G401 (cell line): ENCODE data around the gene CARM1. TPM values are rescaled to one million over a fixed set of nuclear protein-coding genes. Genes with fewer than 3 reads are reported as not detected.

Source experiments
- DNase-seq: peaks from one replicate; pipeline ENCODE4 v3.0.0-alpha.2; 2015; ENCODE audit warnings: low spot score
- in situ Hi-C: cut with HindIII; loops from 2 replicates; pipeline ENCODE4 v1.10.0; 2016; ENCODE audit warnings: low sequenced_read_pairs, mixed read lengths
- total RNA-seq: library from RNA; depleted of rRNA; stranded (reverse); fragments of >200 nt; shearing (Covaris generic); gene quantifications from 2 replicates; pipeline ENCODE4 v1.2.3, GENCODE V29; 2014; rRNA removed

CARM1 gene
- total RNA-seq, 1 experiment from 2014 or later = 41.8 TPM

DNA sequence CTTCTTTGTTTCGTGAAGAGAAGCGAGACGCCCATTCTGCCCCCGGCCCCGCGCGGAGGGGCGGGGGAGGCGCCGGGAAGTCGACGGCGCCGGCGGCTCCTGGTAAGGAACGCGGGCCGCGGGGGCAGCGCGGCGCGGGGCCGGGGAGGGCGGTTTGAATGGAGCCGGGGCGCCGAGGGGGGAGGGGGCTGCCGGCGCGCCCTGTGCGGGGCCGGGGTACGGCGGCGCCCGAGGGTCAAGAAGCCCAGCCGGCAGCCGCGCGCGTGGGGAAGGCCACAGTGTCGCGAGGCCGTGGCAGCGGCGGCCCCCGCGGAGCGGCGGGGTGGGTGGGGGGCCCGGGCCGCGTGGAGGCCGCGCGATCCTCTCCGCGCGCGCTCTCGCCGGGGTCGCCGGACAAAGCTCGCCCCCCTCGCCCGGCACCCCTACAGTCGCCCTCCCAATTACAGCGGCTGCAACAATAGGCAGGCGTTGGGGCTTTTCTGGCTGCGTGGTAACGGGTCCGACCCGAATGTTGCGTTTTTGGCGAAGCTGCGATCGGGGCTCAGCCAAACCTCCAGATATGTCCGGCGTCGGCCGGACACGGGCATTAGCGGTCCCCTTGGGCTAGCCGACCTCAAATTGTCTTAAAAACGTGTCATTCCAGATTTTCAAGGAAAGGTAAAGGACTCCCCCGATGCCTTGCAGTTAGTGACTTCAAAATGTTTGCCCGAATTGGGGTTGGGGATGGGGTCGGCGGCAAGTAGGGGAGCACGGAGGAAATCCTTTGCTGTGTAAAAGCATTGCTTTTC lies 89.9 kb downstream of the CARM1 start:
- peak; percentile 43 for DNase-seq
- in situ Hi-C loops = no loop called here

DNA sequence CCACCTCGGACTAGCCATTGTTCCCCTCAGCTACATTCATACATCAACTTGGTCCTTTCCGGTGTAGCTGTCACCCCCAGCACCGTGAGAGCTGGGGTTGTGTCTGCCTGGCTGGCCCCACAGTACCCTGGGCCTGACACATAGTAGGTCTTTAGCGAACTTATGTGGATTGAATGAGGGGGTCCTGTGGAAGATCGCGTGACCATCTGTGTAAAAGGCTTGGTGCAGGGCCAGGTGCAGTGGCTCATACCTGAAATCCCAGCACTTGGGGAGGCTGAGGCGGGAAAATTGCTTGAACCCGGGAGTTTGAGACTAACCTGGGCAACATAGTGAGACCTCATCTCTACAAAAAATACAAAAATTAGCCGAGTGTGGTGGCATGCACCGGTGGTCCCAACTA lies 91.5 kb downstream of the CARM1 start:
- in situ Hi-C loops = no loop called here
- DNase-seq = no peak

DNA sequence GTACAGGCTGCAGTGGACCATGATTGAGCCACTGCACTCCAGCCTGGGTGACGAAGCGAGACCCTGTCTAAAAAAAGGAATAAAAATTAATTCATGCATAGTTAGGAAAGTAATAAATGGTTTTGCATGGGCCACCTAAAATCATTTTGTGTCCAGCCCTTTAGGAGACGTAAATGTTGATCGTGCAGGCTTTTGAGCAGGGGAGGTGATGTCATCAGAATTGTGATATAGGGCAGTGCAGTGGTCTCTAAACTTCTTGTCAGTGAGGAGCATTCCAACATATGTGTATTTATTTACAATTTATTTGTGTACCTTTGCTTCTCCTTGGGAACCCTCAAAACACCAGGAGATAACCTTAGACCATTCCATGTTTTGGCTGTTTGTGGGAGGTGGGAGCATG lies 92.5 kb downstream of the CARM1 start:
- in situ Hi-C loops = no loop called here
- DNase-seq = no peak

DNA sequence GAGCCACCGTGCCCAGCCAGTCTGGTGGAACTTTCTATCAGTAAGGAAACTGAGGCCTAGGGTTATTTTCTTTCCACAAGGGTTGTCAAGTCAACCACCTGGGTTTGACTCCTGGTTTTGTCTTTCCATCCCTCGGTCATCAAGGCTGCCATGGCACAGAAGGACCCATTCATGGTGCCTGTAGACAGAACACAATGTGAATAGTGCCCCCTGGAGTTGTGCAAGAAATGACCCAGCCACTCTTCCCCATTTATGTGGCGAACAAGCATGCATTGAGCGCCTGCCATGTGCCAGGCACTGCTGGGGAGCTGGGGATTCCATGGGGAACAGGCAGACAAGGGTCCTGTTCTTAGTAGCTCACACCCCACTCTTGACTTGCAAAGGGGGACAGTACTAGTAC lies 93.5 kb downstream of the CARM1 start:
- in situ Hi-C loops = no loop called here
- DNase-seq = no peak

DNA sequence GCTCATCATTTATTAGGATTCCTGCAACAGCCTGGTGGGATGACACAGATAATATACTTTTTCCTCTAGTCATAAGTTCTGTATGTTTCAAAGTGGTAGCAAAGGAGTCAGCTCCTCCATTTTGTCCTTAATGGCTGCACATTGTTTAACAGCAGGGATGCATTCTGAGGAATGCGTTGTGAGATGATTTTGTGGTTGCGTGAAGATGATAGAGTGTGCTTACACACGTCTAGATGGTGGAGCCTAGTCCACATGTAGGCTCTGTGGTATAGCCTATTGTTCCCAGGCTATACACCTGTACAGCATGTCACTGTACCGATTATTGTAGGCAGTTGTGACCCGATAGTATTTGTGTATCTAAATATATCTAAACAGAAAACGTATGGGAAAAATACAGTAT lies 94.0 kb downstream of the CARM1 start:
- in situ Hi-C loops = no loop called here
- DNase-seq = no peak

DNA sequence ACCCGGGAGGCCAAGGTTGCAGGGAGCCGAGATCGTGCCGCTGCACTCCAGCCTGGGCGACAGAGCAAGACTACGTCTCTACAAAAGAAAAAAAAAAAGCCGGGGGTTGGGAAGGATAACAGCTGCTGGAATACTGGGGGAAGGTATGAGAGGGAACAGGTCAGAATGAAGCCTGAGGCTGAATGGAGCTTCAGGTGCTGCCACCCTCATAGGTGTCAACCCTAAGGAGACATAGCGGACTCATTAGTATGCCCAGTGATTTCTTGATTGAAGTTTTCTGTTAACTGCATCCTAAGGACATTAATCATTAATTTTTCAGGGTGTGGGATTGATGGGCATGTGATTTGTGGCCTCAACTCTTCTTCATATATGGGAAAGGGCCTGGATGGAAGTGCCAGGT lies 95.5 kb downstream of the CARM1 start:
- DNase-seq = no peak
- in situ Hi-C loops = no loop called here

DNA sequence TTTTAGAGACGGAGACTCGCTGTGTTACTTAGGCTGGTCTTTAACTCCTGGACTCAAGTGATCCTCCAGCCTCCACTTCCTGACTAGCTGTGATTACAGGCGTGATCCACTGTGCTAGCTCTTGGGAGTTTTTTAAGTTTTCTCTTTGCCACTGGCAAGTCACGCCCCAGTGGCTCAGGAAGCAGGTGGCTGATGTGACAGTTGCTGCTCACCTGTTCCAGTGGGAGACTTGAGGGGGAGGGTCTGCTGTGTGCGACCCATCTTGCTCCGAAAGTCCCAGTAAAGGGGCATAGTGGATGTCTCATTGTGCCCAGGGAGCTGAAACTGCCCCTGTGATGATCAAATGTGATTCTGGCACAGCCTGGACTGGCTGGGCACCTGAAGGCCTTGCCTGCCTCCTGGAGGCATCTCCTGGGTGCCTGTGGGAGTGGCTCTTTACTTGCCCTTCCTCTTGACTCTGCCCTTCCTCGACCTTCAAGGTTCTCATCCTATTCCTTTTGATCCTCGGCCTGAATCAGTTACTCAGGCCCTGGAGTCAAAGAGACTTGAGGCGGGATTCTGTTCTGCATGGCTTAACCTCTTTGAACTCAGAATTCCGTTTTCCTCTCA lies 97.3 kb downstream of the CARM1 start:
- in situ Hi-C loops = no loop called here

DNA sequence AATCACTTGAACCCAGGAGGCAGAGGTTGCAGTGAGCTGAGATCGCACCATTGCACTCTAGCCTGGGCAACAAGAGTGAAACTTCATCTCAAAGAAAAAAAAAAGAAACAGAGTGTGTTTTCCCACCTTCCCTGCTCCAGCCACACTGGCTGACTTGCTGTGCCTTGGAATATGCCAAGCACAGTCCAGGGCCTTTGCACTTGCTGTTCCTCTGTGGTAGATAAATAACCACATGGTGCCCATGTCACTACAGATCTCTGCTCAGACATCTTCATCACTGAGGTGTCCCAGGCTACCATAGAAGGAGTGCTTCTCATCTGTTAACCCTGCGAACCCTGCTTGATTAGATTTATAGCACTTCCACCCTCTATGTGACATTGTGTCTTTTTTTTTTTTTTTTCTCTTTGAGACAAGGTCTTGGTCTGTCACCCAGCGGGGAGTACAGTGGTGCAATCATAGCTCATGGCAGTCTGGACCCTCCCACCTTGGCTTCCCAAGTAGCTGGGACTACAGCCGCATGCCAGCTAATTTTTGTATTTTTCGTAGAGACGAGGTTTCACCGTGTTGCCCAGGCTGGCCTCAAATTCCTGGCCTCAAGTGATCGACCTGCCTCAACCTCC lies 99.9 kb downstream of the CARM1 start:
- in situ Hi-C loops = no loop called here
- no peak for DNase-seq

More for the DNA sequence above, 97.3 kb downstream of the CARM1 start:
- no peak for DNase-seq

Other genes with a start within 250 kb of the CARM1 start
- gene SLC44A2, start 246.0 kb upstream of the CARM1 start, total RNA-seq = 7.4 and 12.8 TPM in 2 replicates
- 363 and 464 TPM in 2 replicates for gene ILF3, start 217.2 kb upstream of the CARM1 start, total RNA-seq
- gene QTRT1, start 170.1 kb upstream of the CARM1 start, total RNA-seq = 85.4 and 93.4 TPM in 2 replicates
- gene DNM2, start 153.5 kb upstream of the CARM1 start, total RNA-seq = 90.2 and 121 TPM in 2 replicates
- gene TMED1, start 35.3 kb upstream of the CARM1 start, total RNA-seq = 62.9 and 74.7 TPM in 2 replicates
- not detected in 2 replicates for gene C19orf38, start 23.1 kb upstream of the CARM1 start, total RNA-seq
- gene YIPF2, start 57.1 kb downstream of the CARM1 start, total RNA-seq = 42.5 and 71.1 TPM in 2 replicates
- 58.4 and 70.7 TPM in 2 replicates for gene TIMM29, start 57.3 kb downstream of the CARM1 start, total RNA-seq
- 214 and 281 TPM in 2 replicates for gene SMARCA4, start 89.5 kb downstream of the CARM1 start, total RNA-seq
- 38.2 and 47.4 TPM in 2 replicates for gene LDLR, start 217.9 kb downstream of the CARM1 start, total RNA-seq